BLaER1 treated with 17β-estradiol and CSF1 and Interleukin-3, amounts not matched to agents 10 nM and 100 nM (cell line): ENCODE measurements around the gene RASGRP2.

Experiments
- H3K27ac ChIP-seq, 11 experiments: shearing (Covaris generic); formaldehyde crosslinking; 2 replicates each; pipeline ENCODE4 v1.8.1; 2022
- H3K27me3 ChIP-seq, 11 experiments: shearing (Covaris generic); formaldehyde crosslinking; 2 replicates each; pipeline ENCODE4 v1.8.1; 2022
- H3K36me3 ChIP-seq, 11 experiments: shearing (Covaris generic); formaldehyde crosslinking; 2 replicates each; pipeline ENCODE4 v1.8.1; 2022
- H3K4me1 ChIP-seq, 10 experiments: shearing (Covaris generic); formaldehyde crosslinking; 2 replicates each; pipeline ENCODE4 v1.8.1; 2022
- H3K4me2 ChIP-seq, 11 experiments: shearing (Covaris generic); formaldehyde crosslinking; 2 replicates each; pipeline ENCODE4 v1.8.1; 2022
- H3K4me3 ChIP-seq, 10 experiments: shearing (Covaris generic); formaldehyde crosslinking; 2 replicates each; pipeline ENCODE4 v1.8.1; 2022
- H3K9ac ChIP-seq, 11 experiments: shearing (Covaris generic); formaldehyde crosslinking; 2 replicates each; pipeline ENCODE4 v1.8.1; 2022
- H3K9me3 ChIP-seq, 11 experiments: shearing (Covaris generic); formaldehyde crosslinking; replicated peaks in 1 of 11; 2 replicates each; pipeline ENCODE4 v1.8.1; 2022
- H4K20me1 ChIP-seq, 11 experiments: shearing (Covaris generic); formaldehyde crosslinking; 2 replicates each; pipeline ENCODE4 v1.8.1; 2022
- Cebpa-rat ChIP-seq, 11 experiments: shearing (Covaris generic); IDR thresholded peaks; 2 replicates each; pipeline ENCODE4 v1.8.1; 2022

RASGRP2 gene

DNA sequence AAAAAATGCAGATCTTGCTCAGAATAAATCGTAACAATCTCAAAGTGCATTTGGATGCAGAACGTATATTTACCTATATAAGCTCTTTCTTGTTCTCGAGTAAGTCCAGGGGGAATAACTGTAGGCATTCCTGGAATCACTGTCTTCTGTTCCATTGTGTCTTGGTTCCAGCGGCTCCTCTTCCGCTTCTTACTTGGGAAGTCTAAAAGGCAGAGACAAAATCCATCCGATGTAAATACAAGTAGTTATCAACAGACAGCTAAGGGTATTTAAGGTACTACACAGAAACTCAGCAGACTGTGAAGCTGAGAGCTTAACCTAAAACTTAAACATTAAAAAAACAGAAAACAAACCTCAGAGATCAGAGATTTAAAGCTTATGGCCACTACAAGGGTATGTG is 32.5 kb upstream of the RASGRP2 start:
- Histone ChIP-seq H3K9me3 (no peaks in the 10 kb centered on the region), H3K4me1 (peaks cover 63 to 74% (median 66%) of the 10 kb centered on the region in 10 experiments), H3K4me2 (peak overlapping the region; percentile 92 to 98 (median 97)), H3K9ac (peak overlapping the region; percentile 96 to 100 (median 99)), H4K20me1 (peaks cover 58 to 65% (median 61%) of the 10 kb centered on the region in 11 experiments), H3K27ac (peak overlapping the region in 7 of 11 experiments; percentile 97 to 100 (median 99); a peak in 8 of 22 replicates), H3K4me3 (peak overlapping the region; percentile 71 to 98 (median 92)), H3K36me3 (peaks cover 55 to 61% (median 58%) of the 10 kb centered on the region in 11 experiments), H3K27me3 (no peaks in the 10 kb centered on the region)
- TF ChIP-seq Cebpa-rat (IDR thresholded peaks at IDR 0.05) = no peak

DNA sequence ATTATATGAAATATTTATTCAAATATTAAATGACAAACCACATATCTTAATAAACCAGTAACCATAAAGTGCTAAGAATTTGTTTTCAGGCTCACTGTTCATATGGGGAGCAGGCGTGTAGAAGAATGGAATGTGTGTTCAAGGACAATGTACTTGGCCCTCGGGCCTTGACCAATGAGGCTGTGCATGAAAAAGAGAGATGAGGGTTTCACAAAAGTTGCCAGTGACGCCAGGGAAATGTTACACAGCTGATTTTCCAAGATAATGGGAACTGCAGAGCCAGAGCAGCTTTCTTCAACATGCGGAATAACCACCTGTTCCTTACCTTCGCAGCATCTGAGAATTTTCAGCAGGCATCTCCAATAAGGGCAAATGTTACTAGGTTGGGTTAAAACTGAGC is 30.2 kb upstream of the RASGRP2 start:
- H3K4me2 ChIP-seq = peak overlapping the region; percentile 75 to 98 (median 96)

DNA sequence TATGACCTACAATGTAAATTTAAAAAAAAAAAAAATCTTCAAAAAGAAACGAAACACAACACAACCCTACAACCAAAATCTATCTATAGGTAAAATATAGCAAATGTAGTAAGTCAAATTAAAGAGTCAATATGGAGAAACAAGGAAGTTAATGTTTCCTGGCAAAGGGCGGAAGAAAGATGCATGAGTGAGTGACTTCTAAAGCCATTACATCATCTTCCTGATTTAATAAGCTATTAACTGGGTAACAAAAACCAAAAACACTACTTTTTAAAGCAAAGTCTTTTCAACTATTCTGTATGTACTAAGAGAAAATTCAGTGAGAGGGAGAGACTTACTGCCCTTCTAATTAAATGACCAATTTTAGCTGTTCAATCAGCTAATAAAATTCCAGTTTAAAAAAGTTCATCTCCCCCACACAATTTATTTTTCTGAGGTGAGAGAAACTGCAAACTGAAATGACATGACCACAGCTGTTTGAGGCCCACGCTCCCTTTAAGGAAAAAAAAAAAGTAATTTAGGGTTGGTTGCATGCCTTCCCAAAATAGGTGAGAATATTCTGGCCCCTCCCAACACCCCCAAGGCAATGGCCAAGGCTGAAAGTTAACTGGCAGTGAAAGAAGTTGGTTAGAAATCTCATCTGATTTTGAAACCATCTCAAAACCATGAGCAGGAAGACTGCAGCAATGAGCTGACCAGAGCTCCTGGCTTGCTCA is 28.5 kb upstream of the RASGRP2 start:
- peaks cover 94 to 100% (median 97%) of the 10 kb centered on the region in 11 experiments for H3K36me3 ChIP-seq
- H3K27ac ChIP-seq = peak overlapping the region; percentile 45 to 77 (median 74); a peak in 21 of 22 replicates
- H3K9me3 ChIP-seq = no peaks in the 10 kb centered on the region
- peaks cover 92 to 95% (median 95%) of the 10 kb centered on the region in 10 experiments for H3K4me1 ChIP-seq
- H4K20me1 ChIP-seq = peaks cover 96 to 100% (median 100%) of the 10 kb centered on the region in 11 experiments
- H3K4me2 ChIP-seq = peak overlapping the region; percentile 75 to 98 (median 96)
- no peaks in the 10 kb centered on the region for H3K27me3 ChIP-seq
- H3K4me3 ChIP-seq = peak overlapping the region; percentile 14 to 50 (median 38); a peak in 18 of 20 replicates
- TF ChIP-seq Cebpa-rat (IDR thresholded peaks at IDR 0.05) = peak in 1 of 11 experiments; percentile 48; a peak in 1 of 22 replicates
- peak overlapping the region; percentile 20 to 74 (median 63) for H3K9ac ChIP-seq

More for the DNA sequence above, 30.2 kb upstream of the RASGRP2 start:
- Histone ChIP-seq H3K4me3 (peak overlapping the region in 7 of 10 experiments; percentile 9 to 46 (median 19); a peak in 7 of 20 replicates), H4K20me1 (peaks cover 81 to 88% (median 84%) of the 10 kb centered on the region in 11 experiments), H3K4me1 (peaks cover 75 to 79% (median 78%) of the 10 kb centered on the region in 10 experiments), H3K9ac (peak overlapping the region in 8 of 11 experiments; percentile 9 to 100 (median 81); a peak in 12 of 22 replicates), H3K36me3 (peaks cover 78 to 84% (median 81%) of the 10 kb centered on the region in 11 experiments), H3K27ac (peak overlapping the region in 5 of 11 experiments; percentile 24 to 77 (median 67); a peak in 4 of 22 replicates), H3K27me3 (no peaks in the 10 kb centered on the region), H3K9me3 (no peaks in the 10 kb centered on the region)
- TF ChIP-seq Cebpa-rat (IDR thresholded peaks at IDR 0.05) = no peak

DNA sequence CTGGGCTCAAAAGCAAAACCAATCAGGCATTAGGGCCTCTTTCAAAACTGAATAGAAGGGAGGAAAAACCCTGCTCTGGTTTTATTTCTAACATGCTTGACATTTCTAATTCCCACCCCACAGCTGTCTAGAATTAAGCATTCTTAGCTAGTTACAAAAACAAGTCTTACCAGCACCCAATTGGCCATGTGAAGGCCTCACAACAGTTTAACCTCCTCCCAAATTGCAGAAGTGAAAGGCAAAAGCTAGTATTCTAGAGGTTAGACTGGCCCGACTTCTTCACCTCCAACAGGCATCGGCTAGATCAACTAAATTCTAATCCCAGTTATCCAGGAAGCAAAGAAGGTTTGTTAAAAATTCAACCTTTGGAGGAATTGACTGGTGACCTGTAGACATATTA is 27.9 kb upstream of the RASGRP2 start:
- Histone ChIP-seq H3K4me3 (peak overlapping the region; percentile 6 to 50 (median 35); a peak in 16 of 20 replicates), H3K27me3 (no peaks in the 10 kb centered on the region), H3K4me1 (peaks cover 96 to 100% (median 99%) of the 10 kb centered on the region in 10 experiments), H3K9ac (peak overlapping the region; percentile 20 to 73 (median 59); a peak in 17 of 22 replicates), H3K27ac (peak overlapping the region; percentile 45 to 77 (median 74); a peak in 21 of 22 replicates), H4K20me1 (peaks cover 96 to 100% (median 100%) of the 10 kb centered on the region in 11 experiments), H3K4me2 (peak overlapping the region; percentile 75 to 98 (median 96)), H3K9me3 (no peaks in the 10 kb centered on the region), H3K36me3 (peaks cover 94 to 100% (median 98%) of the 10 kb centered on the region in 11 experiments)
- TF ChIP-seq Cebpa-rat (IDR thresholded peaks at IDR 0.05) = no peak

DNA sequence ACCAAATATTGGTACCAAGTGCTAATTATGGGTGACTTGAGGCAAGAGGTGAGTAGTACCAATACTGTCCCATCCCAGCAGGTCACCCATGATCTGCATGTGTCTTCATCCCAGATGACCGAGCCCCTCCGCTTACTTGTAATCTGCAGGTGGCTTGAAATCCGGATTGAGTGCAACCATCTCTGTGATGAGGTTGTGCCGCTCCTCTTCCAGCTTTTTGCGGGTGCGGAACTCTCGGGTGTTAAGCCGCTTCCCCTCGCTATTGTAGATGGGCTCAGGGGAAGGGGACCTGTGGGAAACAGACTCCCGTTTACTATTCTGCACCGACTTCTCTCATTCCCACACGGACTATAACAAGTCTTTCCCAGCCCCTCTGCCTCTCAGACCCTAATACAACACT is 26.2 kb upstream of the RASGRP2 start:
- Histone ChIP-seq H3K9ac (peak overlapping the region in 2 of 11 experiments; percentile 30 to 36; a peak in 3 of 22 replicates), H3K4me1 (peaks cover 88 to 99% (median 96%) of the 10 kb centered on the region in 10 experiments), H3K27me3 (no peaks in the 10 kb centered on the region), H4K20me1 (peaks cover 96 to 99% (median 98%) of the 10 kb centered on the region in 11 experiments), H3K4me2 (peak overlapping the region in 6 of 11 experiments; percentile 19 to 97 (median 96); a peak in 7 of 22 replicates), H3K9me3 (no peaks in the 10 kb centered on the region), H3K4me3 (no peak overlapping the region), H3K36me3 (peaks cover 92 to 99% (median 96%) of the 10 kb centered on the region in 11 experiments), H3K27ac (peak overlapping the region in 4 of 11 experiments; percentile 1 to 77 (median 32); a peak in 4 of 22 replicates)
- TF ChIP-seq Cebpa-rat (IDR thresholded peaks at IDR 0.05) = no peak

DNA sequence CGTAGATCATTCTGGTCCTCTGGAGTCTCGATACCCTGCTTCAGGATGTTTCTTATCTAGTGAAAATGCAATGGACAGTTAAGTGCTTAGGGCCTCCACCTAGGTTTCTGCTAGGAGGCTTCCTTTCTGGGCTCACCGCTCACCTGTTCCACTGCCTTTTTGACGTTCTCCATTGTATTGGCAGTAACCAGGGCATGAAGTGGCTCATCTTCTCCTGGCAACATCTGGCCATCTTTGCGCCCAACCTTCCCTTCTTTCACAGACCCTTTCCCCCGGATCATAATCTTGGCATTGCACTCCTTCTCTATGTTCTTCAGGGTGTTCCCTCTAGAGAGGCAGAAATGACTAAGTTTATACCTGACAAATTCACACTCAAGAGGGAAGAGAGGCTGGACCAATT is 25.3 kb upstream of the RASGRP2 start:
- Histone ChIP-seq H3K27me3 (no peaks in the 10 kb centered on the region), H3K4me1 (peaks cover 88 to 99% (median 96%) of the 10 kb centered on the region in 10 experiments), H3K4me2 (peak overlapping the region in 10 of 11 experiments; percentile 12 to 97 (median 46); a peak in 13 of 22 replicates), H3K27ac (peak overlapping the region in 4 of 11 experiments; percentile 1 to 77 (median 30); a peak in 3 of 22 replicates), H3K36me3 (peaks cover 92 to 99% (median 96%) of the 10 kb centered on the region in 11 experiments), H3K9ac (peak overlapping the region in 6 of 11 experiments; percentile 1 to 39 (median 22); a peak in 8 of 22 replicates), H3K4me3 (no peak overlapping the region), H3K9me3 (no peaks in the 10 kb centered on the region), H4K20me1 (peaks cover 96 to 99% (median 98%) of the 10 kb centered on the region in 11 experiments)
- TF ChIP-seq Cebpa-rat (IDR thresholded peaks at IDR 0.05) = no peak

DNA sequence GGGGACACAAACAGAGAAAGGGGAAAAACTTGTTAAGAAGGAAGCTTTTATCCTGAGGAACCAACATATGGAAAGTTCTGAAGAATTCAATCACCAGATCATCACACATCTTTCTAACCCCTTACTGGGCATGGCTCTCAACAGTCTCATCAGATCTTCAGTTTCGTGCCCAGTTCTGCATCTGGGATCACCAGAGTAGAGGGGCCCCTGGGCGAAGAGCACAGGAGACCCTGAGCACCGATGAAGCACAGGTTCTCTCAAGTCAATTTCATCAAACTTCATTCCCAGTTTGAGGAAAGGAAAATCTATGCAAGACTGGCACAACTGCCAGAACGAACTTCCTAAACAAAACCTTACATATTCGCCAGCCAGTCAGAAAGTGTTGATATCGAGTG is 24.4 kb upstream of the RASGRP2 start:
- peaks cover 96 to 99% (median 98%) of the 10 kb centered on the region in 11 experiments for H4K20me1 ChIP-seq
- peaks cover 92 to 99% (median 96%) of the 10 kb centered on the region in 11 experiments for H3K36me3 ChIP-seq
- peak overlapping the region in 6 of 11 experiments; percentile 2 to 77 (median 31); a peak in 8 of 22 replicates for H3K27ac ChIP-seq
- no peaks in the 10 kb centered on the region for H3K9me3 ChIP-seq
- no peak overlapping the region; a peak in 1 of 20 replicates for H3K4me3 ChIP-seq
- peak overlapping the region in 8 of 11 experiments; percentile 0 to 39 (median 22); a peak in 9 of 22 replicates for H3K9ac ChIP-seq
- no peak for TF ChIP-seq Cebpa-rat (IDR thresholded peaks at IDR 0.05)
- H3K4me2 ChIP-seq = peak overlapping the region; percentile 17 to 97 (median 48); a peak in 19 of 22 replicates
- H3K4me1 ChIP-seq = peaks cover 88 to 99% (median 96%) of the 10 kb centered on the region in 10 experiments
- H3K27me3 ChIP-seq = no peaks in the 10 kb centered on the region

DNA sequence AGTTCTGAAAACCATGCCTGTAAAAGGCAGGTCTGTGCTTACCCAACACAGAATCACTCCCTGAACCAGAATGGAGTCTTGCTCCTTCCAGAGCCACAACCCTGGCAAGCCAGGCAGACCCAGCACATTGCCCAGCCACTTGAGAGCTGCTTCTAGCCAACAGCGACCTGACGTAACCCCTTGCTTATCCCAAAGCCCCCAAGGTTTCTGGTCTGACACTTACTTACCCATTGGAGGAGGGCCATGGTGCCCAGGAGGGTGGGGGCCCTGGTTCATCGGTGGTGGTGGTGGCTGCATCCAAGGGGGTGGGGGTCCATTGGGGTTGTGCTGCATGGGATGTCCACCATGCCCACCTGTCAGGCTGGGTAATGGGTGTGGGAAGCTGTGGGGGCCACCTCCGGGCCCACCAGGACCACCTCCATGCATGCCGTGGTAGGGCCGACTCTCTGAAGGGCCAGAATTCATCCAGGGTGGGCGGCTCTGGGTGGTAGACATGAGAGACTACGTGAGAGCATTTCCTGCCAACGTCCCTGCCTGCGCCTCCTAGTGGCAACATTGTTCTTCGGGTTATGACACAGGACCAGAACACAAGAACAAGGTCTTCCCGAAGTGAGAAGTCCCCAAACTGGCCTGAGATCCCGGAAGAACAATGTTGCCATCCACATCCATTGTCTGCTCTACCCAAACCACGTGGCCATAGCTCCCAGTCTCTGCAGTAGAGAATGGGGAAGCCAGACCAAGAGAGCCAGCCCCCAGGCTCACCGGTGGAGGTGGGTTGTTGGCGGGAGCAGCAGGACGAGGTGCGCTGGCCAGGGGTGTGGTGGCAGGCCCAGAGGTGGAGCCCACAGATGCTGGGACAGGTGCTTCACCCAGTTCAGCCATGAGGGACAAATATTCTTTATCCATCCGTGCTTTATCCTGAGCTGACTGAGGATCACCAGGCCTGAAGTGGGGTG is 23.7 kb upstream of the RASGRP2 start:
- Histone ChIP-seq H4K20me1 (peaks cover 96 to 99% (median 98%) of the 10 kb centered on the region in 11 experiments), H3K9ac (peak overlapping the region in 9 of 11 experiments; percentile 6 to 39 (median 22); a peak in 12 of 22 replicates), H3K4me3 (no peak overlapping the region; a peak in 1 of 20 replicates), H3K4me2 (peak overlapping the region; percentile 17 to 97 (median 48); a peak in 21 of 22 replicates), H3K27me3 (no peaks in the 10 kb centered on the region), H3K27ac (peak overlapping the region in 8 of 11 experiments; percentile 24 to 52 (median 43); a peak in 16 of 22 replicates), H3K4me1 (peaks cover 88 to 99% (median 96%) of the 10 kb centered on the region in 10 experiments), H3K36me3 (peaks cover 90 to 99% (median 96%) of the 10 kb centered on the region in 11 experiments), H3K9me3 (no peaks in the 10 kb centered on the region)
- TF ChIP-seq Cebpa-rat (IDR thresholded peaks at IDR 0.05) = no peak
